ENCODE measurements around the gene THAP7.
"Not testable (repeated sequence)": the region's sequence is repeated elsewhere in the genome, so short reads cannot be mapped to it uniquely, and the experiment has no call there.

Gene THAP7

DNA sequence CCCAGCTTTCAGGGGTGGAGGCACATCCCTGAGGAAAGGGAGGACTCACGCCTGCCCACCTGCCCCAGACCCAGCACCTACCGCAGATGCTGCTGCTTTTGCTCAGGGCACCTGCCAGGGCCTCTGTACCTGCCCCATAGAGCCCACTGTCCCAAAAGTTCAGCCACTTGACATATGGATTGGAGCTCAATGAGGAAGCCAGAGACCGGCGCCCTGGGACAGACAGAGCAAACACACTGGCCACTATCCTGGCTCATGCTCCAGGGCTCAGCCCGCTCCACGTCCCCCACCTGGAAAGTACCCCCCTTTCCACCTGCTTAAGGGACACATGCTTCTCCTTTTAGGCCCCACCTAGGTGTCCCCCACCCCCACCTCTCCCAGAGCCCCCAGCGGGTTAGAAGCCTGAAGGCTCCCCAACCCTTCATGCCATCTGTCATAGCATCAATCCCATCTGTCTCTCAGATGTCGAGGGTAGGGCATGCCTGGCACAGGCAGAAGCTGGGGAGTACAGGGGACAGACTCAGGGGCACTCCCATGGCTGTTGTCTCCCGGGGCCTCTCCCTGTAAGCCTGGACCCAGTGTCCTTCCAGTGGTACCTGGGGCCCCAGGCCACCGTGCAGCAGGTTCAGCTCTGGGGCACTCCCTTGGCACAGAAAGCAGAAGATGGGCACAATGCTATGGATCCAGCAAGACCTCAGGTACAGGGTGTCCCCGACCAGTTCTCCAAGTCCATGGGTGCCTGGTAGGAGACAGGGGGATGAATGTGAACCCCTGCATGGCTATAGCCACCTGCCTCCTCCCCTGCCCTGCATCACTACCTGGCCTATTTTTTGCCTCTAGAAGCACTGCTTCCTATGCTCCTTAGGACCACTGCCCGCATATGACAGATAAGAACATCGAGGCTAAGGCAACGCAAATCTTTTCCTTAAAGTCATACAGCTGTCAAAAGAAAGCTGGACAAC lies 10.8 kb upstream of the THAP7 start:
- no peak for DNase-seq

DNA sequence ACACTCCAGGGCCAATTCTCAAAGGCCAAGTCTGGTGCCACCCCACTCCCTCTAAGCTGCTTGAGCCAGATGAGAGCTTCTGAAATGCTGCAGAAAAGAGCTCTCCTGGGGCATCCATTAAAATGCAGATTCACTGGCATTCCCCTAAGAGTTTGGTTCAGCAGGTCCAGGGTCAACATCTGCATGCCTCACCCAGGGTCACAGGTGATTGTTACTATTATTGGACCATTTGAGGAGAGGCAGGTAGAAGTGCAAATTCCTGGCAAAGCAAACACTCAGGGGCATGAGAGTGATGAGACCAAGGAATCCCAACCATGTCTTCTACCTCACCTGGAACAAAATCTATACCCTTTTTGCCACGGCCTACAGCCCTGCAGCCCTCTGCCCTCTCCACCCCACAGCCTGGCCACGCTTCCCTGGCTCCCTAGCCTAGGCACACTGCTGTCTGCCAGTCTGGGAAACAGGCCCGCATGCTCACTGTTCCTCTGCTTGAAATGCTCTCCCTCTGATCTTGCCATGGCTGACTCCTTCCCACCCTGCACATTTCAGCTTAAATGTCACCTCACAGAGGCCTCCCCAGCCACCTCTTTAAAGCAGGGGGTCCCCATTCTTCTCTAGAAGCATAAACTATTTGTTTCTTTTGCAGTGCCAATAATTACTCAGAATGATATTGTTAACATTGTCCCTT lies 8.7 kb upstream of the THAP7 start:
- no peak for DNase-seq

DNA sequence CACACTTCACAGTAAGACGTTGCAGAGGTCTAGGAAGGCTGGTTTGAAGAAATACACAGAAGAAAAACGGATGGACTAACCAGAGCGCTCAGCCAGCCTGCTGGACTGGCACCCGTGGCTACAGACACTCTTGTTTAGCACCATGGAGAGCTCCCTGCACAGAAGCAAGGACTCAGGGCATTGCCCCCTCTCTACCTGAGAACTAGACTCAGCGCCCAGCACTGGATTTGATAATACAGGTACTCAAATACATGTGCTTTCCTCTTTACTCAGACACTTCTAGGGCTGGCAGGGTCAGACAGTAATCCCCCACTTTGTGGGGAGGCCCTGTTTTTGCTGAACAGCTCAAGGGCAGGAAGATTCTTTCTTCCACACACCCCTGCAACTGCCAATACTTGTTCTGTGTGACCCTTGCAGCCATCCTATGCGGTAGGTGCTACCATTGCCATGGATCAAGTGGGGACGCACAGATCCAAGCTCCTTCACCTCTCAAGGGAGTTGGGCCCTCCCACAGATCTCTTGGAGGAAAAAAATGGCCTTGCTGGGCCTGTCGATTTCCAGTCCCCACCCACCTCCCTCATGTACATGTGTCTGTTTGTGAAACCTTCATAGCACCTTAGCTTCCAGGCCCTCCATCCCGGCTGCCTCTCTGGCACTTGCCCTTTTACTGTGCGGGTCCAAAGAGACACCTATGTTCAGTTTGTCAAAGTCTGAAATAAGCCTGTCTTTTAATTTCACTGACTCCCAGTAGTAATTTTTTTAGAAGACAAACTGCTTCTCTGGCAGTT lies 7.9 kb upstream of the THAP7 start:
- DNase-seq: no peak

DNA sequence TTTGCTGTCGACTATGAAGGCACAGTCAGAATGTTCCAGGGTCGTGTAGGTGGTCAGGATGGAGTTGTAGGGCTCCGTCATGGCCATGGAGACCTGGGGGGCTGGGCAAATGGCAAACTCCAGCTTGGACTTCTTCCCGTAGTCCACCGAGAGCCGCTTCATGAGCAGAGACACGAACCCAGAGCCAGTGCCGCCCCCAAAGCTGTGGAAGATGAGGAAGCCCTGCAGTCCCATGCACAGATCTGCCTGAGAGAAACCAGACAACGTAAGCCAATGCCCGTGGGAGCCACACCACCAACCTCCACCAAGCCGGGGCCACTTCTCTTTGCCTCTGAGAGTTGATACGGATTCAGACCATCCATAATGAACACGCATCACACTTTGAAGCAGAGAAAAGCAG lies 7.3 kb upstream of the THAP7 start:
- not testable (repeated sequence) for DNase-seq

DNA sequence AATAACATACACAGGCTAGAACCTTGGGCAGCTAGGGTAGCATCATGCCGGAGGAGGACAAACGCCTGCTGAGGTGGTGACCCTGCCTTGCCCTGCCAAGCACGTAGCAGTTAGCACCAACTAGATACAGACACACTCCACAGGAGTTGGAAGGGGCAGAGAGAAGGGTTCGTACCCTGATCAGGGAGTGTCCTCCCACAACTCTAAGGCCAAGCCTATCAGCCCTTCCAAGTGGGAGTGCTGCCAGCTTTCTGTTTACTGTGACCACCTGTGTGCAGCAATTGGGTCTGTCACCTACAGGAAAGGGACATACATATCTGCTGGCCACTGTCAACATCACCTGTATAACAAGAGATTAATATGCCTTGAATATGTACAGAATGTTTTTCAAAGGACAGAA lies 1.9 kb upstream of the THAP7 start:
- DNase-seq: no peak

DNA sequence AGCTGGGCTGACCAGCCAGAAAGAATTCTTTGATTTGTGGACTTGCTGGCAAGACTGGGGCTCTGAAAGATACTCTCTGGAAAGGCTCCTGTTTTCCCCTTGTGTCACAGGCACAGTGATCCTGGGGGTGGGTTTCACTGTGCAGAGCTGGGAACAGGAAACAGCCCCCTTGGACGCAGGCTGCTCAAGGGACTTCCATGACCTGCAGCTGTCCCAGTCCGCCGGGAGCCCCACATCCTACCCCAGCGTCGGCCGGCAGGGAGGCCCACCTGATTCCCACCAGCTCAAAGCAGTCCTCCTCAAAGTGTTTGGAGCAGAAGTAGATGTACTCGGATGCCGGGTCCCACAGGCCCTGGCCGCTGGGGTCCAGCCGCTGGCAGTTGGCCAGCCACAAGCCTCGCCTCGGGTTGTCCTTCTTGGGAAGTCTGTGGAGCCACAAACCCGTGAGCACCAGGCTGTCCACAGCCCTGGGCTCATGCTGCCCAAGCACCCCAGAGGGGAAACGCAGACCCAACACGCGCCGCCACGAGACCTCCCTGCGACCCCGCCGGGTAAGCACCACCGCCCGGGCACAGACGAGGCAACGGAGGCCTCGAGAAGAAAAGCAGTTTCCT lies 824 bp downstream of the THAP7 start:
- no peak for DNase-seq

DNA sequence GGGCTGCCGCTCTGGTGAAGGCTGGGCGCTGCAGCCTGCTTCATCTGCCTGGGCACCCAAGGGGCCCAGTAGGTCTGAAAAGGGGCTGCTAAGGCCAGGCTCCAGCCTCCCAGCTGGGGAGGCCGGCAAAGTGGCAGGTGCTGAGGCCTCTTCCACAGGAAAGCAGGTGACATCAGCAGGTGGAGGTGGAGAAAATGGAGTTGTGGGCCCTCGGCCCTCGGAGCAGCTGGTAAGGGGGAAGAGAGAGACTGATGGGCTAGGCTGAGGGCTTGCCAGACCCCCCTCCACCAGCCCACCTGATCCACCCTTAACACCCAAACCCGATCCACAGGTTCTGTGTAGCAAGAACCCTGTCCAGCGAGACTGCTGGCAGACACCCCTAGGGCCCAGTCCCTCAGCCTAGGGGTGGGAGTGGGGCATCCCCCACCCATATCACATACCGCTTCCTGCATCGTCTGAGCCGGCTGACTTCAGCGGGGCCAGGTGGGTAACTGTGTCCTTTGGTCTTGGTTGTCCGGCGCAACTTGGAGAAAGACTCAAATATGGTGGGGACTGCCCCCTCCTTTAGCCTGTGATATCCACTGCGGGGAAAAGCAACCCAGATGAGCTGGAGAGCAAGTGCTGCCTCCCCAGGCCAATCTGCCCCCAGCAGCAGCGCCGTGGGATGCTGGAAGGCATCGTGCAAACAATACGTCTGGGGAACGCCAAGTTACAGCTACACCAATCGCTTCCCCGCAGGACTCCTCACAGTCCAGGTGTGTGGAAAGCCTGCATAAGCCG lies 1.5 kb downstream of the THAP7 start:
- DNase-seq: no peak

DNA sequence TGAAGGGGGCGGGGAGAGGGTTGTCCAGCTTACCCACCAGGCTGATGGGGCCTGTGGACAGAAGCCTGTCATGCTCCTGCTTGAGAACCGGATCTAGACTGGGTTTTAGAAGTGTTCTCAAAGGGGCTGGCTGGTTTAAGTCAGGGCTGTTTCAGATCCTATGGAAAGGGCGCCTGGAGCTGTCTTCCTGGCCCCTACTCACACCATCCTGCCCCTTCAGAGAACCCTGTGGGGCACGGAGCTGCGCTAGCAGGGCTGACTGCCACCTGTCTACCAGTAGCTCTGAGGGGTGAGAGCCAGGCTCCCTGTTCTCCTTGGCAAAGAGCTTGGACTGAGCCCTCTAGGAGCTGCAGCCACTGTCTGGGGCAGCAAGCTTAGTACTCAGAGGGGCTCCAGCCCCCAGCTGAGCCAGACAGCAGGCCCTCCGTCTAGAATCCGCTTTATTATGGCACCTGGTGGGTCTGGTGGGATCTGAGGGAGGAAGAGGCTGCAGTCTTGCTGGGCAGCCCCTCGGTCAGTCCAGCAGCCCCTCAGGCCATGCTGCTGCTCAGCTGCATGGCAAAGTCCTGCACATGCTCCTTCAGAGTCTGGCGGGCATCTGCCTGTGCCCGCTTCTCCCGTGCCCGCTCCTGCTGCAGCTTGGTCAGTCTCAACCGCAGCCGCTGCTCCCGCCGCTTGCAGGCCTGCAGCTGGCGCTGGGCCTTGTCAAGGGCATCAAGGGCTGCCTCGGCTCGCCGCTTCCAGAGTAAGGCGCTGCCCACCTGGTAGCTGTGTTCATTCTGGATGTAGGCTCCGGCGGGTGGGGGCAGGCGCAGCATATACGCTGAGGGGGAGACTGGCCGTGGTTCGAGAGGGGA lies 2.3 kb downstream of the THAP7 start:
- DNase-seq: no peak

DNA sequence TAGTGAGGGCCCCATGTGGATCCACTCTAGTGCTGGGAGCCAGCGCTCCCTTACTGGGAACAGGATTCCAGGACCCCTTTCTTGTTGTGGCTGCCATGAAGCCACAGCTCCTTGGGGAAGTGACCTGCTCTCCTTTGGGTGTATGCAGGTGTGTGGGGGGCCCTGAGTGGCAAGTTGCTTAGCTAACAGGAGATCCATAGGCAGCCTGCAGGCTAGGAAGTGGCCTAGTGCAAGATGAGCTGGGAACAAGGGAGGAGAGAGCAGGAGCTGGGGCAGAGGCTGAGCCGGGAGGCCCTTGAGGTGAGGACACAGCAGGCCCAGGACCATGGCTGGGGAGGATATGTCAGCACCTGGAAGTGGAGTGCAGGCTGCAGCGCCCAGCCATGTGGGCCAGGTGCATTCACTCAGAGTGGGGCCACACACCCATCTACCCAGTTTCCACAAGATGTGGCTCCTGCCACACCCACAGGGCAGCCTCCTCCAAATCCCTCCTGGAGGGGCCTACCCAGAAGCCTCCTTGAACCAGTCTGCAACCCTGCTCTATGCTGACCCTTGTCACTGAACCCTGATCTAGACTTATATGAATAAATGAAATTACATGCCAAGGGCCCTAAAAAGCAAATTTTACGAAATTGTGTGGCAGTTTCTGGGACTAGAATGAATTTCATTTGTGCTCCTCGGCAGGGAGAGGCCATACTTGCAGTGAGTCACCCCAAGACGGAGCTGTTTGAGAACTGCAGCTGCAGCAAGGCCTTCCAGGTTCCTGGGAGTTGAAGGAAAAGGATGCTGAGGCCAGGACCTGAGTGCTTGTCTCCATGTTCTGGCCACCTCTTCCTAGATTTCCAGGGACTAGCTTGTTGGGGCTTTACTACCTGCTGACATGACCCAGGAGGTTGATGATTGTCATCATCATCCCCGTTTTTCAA lies 3.2 kb downstream of the THAP7 start:
- no peak for DNase-seq

DNA sequence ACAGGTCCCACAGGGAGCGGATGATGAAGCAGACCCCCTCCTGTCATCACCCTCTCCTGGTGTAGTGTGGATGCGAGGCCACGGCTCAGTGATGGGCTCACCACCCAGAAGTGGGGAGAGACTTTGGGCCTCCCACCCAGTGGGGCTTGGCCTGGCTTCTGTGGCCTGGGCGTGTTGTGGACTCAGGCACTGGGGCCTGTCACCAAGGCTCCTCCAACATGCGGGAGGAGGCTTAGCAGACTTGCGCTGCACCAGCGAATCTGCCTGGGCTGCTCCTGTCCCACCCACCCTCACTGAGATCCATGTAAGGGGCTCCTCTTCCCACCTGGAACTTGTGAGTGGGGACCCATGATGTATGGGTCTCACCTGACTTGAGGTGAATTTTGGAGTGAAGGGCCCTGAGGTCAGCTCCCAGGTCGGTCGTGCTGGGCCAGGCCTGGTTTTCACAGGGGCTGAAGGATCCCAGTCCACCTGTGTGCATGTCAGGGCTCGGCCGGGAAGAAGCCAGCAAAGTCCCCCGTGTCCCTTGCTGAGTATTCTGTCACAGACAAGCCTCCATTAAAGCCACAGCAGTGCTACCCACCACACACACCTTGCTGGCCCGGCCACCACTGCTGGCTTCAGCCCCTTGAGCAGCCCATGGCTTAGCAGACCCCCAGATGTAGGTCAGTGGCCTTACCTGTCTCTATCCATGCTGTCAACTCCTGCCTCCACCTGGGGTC lies 4.2 kb downstream of the THAP7 start:
- DNase-seq: no peak

DNA sequence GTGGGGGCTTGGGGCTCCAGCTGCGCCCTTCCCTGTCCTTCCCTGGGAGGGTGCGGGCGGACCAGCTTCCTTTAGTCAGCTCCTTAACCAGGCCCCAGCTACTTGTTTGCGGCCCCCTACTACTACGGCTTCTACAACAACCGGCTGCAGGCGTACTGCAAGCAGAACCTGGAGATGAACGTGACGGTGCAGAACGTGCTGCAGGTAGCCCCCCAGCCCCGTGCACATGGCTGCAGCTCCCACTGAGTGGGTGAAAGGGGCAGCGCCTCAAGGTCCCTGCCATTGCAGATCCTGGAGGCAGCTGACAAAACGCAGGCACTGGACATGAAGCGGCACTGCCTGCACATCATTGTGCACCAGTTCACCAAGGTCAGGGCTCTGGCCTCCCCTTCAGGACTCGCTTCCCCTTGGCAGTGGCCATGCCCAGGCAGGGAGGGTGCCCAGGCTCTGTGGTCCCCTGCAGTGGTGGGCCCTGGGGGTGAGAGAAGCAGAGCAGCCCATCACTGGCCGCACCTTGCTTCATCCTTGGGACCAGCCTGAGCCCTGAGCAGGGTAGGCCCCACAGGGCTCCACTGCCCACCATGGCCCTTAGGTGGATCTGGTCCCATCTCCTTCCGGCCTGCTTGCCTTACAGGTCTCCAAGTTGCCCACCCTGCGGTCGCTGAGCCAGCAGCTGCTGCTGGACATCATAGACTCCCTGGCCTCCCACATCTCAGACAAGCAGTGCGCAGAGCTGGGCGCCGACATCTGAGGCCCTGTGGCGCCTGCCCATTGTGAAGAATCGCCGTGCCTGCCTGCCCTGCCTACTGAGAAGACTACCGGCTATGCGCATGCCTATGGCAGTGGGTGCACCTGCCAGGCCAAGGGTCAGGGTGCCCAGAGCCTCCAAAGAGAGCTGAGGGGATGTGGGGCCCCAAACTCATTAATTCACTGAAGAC lies 5.1 kb downstream of the THAP7 start:
- no peak for DNase-seq

DNA sequence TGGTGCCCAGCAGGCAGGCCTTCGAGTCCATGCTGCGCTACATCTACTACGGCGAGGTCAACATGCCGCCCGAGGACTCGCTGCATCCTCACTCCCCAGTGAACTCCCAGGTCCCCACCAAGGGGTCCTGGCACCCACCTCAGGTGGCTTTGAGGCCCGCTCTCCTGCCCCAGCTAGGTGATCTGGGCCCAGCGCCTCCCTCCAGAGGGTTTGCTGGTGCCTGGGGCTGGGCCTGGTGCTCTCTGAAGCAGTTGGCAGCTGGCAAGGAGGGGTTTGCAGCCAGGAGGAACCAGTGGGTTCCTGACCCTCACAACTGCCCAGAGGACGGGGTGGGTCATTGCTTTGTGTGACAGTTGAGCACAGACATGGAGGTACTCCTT lies 5.9 kb downstream of the THAP7 start:
- no peak for DNase-seq

DNA sequence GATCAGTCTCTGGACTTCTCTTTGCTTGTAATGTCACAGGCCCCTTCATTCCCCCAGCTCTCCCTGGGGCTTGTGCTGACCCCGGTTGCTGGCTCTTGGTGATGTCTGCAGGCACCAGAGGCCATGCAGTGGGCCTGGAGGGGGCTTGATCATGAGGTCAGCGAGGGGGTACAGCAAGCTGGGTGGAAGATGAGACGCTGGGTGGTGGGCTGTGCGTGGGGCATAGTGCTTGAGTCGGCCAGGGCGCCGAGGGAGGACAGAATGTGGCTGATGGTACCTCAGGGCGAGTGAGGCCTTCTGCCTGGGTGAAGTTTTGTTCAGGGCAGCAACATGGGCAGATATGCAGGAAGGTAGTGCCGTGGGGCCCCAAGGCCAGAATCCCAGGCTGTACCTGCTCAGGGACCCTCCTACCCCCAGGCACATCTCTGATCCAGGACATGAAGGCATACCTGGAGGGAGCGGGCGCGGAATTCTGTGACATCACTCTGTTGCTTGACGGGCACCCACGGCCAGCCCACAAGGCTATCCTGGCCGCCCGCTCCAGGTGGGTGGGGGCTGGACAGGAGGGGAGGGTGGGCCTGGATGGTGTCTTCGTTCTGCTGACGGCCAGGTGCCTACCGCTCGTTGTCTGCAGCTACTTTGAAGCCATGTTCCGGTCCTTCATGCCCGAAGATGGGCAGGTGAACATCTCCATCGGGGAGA lies 6.4 kb downstream of the THAP7 start:
- DNase-seq: no peak

DNA sequence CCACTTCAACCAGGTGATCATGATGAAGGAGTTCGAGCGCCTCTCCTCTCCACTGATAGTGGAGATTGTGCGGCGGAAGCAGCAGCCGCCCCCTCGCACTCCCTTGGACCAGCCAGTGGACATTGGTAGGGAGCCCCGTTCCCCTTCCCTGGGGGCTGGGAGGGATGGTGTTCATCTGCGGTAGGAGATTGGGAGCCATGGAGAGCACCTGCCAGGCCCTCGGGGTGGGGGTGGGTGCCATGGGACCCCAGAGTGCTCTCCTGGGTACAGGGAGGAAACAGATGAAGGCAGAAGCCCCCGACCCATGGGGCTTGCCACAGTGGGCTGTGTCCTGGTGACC lies 7.0 kb downstream of the THAP7 start:
- no peak for DNase-seq

DNA sequence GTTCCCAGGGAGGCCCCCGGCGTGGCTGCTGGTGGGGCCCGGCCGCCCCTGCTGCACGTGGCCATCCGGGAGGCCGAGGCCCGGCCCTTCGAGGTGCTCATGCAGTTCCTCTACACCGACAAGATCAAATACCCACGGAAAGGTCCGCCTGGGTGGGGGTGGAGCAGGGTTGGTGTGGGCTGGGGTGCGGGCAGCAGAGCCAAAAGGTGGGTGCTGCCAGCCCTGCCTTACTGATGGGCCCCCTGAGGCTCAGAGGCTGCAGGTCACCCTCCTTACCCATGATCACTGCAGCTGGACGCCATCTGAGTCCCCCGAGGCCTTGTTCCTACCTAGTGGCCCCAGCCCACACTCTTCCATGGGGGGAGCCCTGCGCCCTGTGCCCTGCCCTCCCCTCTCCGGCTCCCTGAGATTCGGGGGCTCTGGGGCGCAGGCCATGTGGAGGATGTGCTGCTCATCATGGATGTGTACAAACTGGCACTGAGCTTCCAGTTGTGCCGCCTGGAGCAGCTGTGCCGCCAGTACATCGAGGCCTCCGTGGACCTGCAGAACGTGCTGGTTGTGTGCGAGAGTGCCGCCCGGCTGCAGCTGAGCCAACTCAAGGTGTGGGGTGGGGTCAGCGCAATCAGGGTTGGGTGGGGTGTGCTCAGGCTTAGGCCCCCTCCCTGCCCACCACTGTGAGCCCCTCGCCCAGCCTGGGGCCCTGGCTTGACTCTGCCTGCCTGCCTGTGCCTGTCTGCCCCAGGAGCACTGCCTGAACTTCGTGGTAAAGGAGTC lies 7.6 kb downstream of the THAP7 start:
- DNase-seq: no peak

DNA sequence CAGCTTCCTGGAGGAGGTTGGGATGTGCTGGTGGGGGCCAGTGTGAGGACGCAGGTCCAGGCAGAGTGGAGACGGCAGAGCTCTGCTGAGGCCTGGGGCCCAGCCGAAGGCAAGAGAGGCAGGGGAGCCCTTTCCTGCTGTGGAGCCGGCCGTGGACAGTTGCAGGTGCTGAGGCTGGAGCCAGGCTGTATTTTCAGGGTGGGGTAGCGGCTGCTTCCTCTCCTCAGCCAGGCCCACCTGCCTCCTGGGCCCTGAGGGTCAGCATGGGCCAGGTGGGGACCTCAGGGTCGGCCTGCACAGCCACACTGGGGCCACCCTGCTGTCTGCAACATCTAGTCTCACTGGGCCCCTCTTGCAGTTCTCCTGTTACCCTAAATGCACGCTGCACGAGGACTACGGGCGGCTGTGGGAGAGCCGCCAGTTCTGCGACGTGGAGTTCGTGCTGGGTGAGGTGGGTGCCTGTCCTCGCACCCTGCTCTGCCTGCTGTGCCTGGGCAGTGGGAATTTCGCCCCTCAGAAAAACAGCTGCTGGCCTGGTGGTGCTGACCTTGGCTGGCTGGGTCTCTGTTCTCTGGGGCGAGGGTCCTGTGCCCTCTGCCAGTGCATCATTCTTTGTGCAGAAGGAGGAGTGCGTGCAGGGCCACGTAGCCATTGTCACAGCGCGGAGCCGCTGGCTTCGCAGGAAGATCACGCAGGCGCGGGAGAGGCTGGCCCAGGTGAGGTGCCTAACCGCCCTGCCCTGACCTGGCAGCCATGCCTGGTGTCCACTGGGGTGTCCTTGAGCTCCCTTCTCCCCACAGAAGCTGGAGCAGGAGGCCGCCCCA lies 8.4 kb downstream of the THAP7 start:
- no peak for DNase-seq

Measured in CD4-positive, alpha-beta T cell treated with Interleukin-6 for 4 hours (primary cell).